ENCODE data around the gene IFNGR2.

DNA sequence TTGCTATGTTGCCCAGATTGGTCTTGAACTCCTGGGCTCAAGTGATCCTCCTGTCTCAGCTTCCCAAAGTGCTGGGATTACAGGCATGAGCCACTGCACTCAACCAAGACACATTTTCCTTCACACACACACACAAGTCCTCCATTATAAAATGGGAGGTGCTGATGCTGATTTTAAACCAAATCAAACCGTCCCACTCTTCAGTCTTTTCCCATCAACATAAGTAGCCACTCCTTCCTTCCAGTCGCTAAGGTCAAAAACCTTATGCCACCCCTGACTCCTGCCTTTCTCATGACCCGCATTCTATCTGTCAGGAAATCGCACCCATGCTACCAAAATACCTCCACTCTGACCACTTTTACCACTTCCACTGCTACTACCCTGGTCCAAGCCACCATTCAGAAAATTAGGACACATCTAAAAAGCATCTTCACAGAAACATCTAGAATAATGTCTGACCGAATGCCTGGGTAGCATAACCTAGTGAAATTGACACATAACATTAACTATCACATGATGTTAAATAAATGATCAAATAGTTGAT lies 28.0 kb upstream of the IFNGR2 start:
- TF ChIP-seq EZH2 (IDR thresholded peaks at IDR 0.05; ENCODE audit: insufficient read depth, poor library complexity, severe bottlenecking) (no peak), EZH2phosphoT487 (IDR thresholded peaks at IDR 0.05; ENCODE audit: insufficient read depth, low read depth) (no peak)

Data from GM23248 (cell line).